HepG2 (cell line): ENCODE data around the gene NFE2L2. TPM values are rescaled to one million over a fixed set of nuclear protein-coding genes. Genes with fewer than 3 reads are reported as not detected.
A peak's percentile ranks its signal among the peaks of the same experiment; 100 is the strongest.

ENCODE experiments used
- AHR ChIP-seq: IDR thresholded peaks from 2 replicates; pipeline ENCODE4 v1.6.1; 2018; ENCODE audit warnings: missing genetic modification reagents, missing compliant biosample characterization
- CREB1 ChIP-seq, 2 experiments: fragments of 450-650 bp in 1 of 2; IDR thresholded peaks; 2 replicates each; pipeline ENCODE4 v1.6.1; 2016 to 2017; ENCODE audit warnings: control low read depth in 1 of 2, mild to moderate bottlenecking in 1 of 2, missing compliant biosample characterization in 1 of 2, missing genetic modification characterization in 1 of 2
- ERF ChIP-seq: IDR thresholded peaks from 2 replicates; pipeline ENCODE4 v1.6.1; 2018; ENCODE audit warnings: missing biosample characterization, missing genetic modification reagents
- HMG20A ChIP-seq: IDR thresholded peaks from 2 replicates; pipeline ENCODE4 v1.6.1; 2016; ENCODE audit warnings: borderline replicate concordance
- IKZF1 ChIP-seq: fragments of 450-650 bp; IDR thresholded peaks from 2 replicates; pipeline ENCODE4 v1.7.1; 2016
- IKZF4 ChIP-seq: sonication (generic); formaldehyde crosslinking; IDR thresholded peaks from 2 replicates; pipeline ENCODE4 v1.5.1; 2020; ENCODE audit warnings: borderline replicate concordance, mild to moderate bottlenecking, low read depth, missing genetic modification reagents; ENCODE audit errors: not compliant biosample characterization
- KDM5A ChIP-seq: fragments of 200-600 bp; sonication (generic); IDR thresholded peaks from 2 replicates; pipeline ENCODE4 v1.7.0; 2018; ENCODE audit warnings: antibody characterized with exemption, mild to moderate bottlenecking, low read length, borderline replicate concordance
- MED13 ChIP-seq: sonication (generic); formaldehyde crosslinking; IDR thresholded peaks from 2 replicates; pipeline ENCODE4 v1.5.0; 2020; ENCODE audit warnings: missing genetic modification reagents
- MEF2D ChIP-seq: sonication (generic); formaldehyde crosslinking; IDR thresholded peaks from 2 replicates; pipeline ENCODE4 v1.5.1; 2020; ENCODE audit warnings: mild to moderate bottlenecking, missing genetic modification reagents
- PAX8 ChIP-seq: sonication (generic); formaldehyde crosslinking; IDR thresholded peaks from 2 replicates; pipeline ENCODE4 v1.8.0; 2022; ENCODE audit warnings: mild to moderate bottlenecking, missing genetic modification reagents, borderline replicate concordance
- PITX1 ChIP-seq: sonication (generic); formaldehyde crosslinking; IDR thresholded peaks from 2 replicates; pipeline ENCODE4 v1.5.1; 2020; ENCODE audit warnings: mild to moderate bottlenecking, missing genetic modification reagents
- SNAPC2 ChIP-seq: sonication (generic); formaldehyde crosslinking; IDR thresholded peaks from 2 replicates; pipeline ENCODE4 v1.8.1; 2022; ENCODE audit warnings: mild to moderate bottlenecking, missing genetic modification reagents
- ZFP1 ChIP-seq: IDR thresholded peaks from 2 replicates; pipeline ENCODE4 v1.6.1; 2016
- ZNF138 ChIP-seq: sonication (generic); formaldehyde crosslinking; IDR thresholded peaks from 2 replicates; pipeline ENCODE4 v1.5.0; 2020; ENCODE audit warnings: mild to moderate bottlenecking, low read depth, missing genetic modification reagents
- ZNF333 ChIP-seq: sonication (generic); formaldehyde crosslinking; IDR thresholded peaks from 2 replicates; pipeline ENCODE4 v1.4.0; 2020; ENCODE audit warnings: mild to moderate bottlenecking, missing genetic modification reagents, borderline replicate concordance
- ZNF550 ChIP-seq: sonication (generic); formaldehyde crosslinking; IDR thresholded peaks from 2 replicates; pipeline ENCODE4 v1.4.0; 2020; ENCODE audit warnings: mild to moderate bottlenecking, missing genetic modification reagents, borderline replicate concordance
- ZNF776 ChIP-seq: sonication (generic); formaldehyde crosslinking; IDR thresholded peaks from 2 replicates; pipeline ENCODE4 v1.4.0; 2020; ENCODE audit warnings: mild to moderate bottlenecking, missing genetic modification reagents
- polyA plus RNA-seq, 8 experiments: library from polyadenylated mRNA; depleted of rRNA in 3 of 8; stranded (reverse) in 7 of 8; unstranded in 1 of 8; fragments of >200 nt; fragmentation: Illumina TruSeq in 4 of 8; extraction: Trizol in 4 of 8; gene quantifications; 2 replicates each; pipeline versions ENCODE4 v1.2.1 to v1.2.3, GENCODE V29; 2011 to 2016; ENCODE audit warnings: low read depth in 4 of 8, missing spikeins in 1 of 8, mixed read lengths in 1 of 8; ENCODE audit not compliant: insufficient read depth in 1 of 8
- total RNA-seq, 5 experiments: library from RNA; depleted of rRNA; stranded (reverse); fragments of >200 nt; fragmentation: Illumina TruSeq; extraction: Trizol; gene quantifications; 2 replicates each; pipeline ENCODE4 v1.2.3, GENCODE V29; 2016; ENCODE audit warnings: low read depth in 1 of 5
- TF ChIP-seq, protein P1 (sequence below): sonication (generic); formaldehyde crosslinking; IDR thresholded peaks from 2 replicates; pipeline ENCODE4 v1.5.0; 2020; ENCODE audit warnings: missing genetic modification reagents
- TF ChIP-seq, protein P2 (sequence below): sonication (generic); formaldehyde crosslinking; IDR thresholded peaks from 2 replicates; pipeline ENCODE4 v1.4.0; 2020; ENCODE audit warnings: missing genetic modification reagents, borderline replicate concordance
- TF ChIP-seq, protein P3 (sequence below): sonication (generic); formaldehyde crosslinking; IDR thresholded peaks from 2 replicates; pipeline ENCODE4 v1.5.1; 2020; ENCODE audit warnings: missing genetic modification reagents, mild to moderate bottlenecking, borderline replicate concordance
- TF ChIP-seq, protein P4 (sequence below): fragments of 450-650 bp; IDR thresholded peaks from 2 replicates; pipeline ENCODE4 v1.6.1; 2017

The NFE2L2 gene
- total and polyA plus RNA-seq, 2 of the 13 experiments (the other 11 are each of a cell fraction or from before 2014, with no cell fraction given): 84.6 to 215 TPM

DNA sequence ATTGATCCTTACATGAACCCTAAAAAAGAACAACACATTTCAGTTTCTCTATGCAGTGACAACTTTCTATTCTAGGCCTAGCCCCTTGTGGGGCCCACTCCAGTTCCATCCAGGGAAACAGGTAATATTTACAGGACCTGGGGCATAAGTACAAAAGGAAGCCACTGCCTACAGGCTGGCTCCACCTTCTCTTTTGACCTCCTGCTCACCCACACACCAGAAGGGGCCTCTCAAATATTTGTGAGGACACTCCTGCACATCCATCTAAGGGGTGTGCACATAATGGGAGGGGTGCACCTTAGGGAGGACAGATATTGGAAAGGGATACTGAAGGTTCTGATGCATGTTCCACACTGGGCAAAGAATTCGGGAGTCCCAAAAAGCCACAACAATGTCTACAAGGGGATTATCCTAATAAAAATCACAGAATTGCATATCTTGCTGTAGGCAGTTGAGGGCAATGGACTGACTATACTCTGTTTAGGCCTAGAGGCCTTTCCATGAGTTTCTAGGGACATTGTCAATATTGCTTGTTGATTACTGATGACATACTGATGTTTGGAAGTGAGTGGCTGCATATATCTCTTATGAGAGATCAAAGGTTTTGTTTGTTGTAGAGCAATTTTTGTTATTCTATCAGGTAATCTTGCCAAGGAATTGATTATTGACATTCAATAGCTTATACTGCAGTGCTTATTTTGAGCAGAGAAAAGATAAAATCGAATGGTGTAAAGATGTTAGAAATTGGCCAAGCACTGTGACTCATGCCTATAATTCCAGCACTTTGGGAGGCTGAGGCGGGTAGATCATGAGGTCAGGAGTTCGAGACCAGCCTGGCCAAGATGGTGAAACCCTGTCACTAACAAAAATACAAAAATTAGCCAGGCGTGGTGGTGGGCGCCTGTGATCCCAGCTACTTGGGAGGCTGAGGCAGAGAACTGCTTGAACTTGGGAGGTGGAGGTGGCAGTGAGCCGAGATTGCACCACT lies 75.8 kb downstream of the NFE2L2 start (continued):
- TF ChIP-seq, protein P1, sequence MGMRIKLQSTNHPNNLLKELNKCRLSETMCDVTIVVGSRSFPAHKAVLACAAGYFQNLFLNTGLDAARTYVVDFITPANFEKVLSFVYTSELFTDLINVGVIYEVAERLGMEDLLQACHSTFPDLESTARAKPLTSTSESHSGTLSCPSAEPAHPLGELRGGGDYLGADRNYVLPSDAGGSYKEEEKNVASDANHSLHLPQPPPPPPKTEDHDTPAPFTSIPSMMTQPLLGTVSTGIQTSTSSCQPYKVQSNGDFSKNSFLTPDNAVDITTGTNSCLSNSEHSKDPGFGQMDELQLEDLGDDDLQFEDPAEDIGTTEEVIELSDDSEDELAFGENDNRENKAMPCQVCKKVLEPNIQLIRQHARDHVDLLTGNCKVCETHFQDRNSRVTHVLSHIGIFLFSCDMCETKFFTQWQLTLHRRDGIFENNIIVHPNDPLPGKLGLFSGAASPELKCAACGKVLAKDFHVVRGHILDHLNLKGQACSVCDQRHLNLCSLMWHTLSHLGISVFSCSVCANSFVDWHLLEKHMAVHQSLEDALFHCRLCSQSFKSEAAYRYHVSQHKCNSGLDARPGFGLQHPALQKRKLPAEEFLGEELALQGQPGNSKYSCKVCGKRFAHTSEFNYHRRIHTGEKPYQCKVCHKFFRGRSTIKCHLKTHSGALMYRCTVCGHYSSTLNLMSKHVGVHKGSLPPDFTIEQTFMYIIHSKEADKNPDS (CRISPR knock-in tag): 0 out of 2 replicates have a peak, but pooled peaks have one; percentile 37
- TF ChIP-seq, protein P2, sequence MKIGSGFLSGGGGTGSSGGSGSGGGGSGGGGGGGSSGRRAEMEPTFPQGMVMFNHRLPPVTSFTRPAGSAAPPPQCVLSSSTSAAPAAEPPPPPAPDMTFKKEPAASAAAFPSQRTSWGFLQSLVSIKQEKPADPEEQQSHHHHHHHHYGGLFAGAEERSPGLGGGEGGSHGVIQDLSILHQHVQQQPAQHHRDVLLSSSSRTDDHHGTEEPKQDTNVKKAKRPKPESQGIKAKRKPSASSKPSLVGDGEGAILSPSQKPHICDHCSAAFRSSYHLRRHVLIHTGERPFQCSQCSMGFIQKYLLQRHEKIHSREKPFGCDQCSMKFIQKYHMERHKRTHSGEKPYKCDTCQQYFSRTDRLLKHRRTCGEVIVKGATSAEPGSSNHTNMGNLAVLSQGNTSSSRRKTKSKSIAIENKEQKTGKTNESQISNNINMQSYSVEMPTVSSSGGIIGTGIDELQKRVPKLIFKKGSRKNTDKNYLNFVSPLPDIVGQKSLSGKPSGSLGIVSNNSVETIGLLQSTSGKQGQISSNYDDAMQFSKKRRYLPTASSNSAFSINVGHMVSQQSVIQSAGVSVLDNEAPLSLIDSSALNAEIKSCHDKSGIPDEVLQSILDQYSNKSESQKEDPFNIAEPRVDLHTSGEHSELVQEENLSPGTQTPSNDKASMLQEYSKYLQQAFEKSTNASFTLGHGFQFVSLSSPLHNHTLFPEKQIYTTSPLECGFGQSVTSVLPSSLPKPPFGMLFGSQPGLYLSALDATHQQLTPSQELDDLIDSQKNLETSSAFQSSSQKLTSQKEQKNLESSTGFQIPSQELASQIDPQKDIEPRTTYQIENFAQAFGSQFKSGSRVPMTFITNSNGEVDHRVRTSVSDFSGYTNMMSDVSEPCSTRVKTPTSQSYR (CRISPR knock-in tag): peak; percentile 30; the same call in 1 of the 2 replicates
- TF ChIP-seq CREB1 (IDR thresholded peaks at IDR 0.05) (no peak), CREB1 (CRISPR knock-in tag; IDR thresholded peaks at IDR 0.05) (no peak; the same call in none of the 2 replicates), IKZF4 (CRISPR knock-in tag) (no peak), MED13 (no peak), PAX8 (no peak), PITX1 (CRISPR knock-in tag) (peak; percentile 85), AHR (CRISPR knock-in tag) (no peak), ZFP1 (CRISPR knock-in tag) (0 out of 2 replicates have a peak, but pooled peaks have one; percentile 31), ZNF138 (CRISPR knock-in tag) (no peak), IKZF1 (no peak), HMG20A (CRISPR knock-in tag) (peak; percentile 60), ERF (CRISPR knock-in tag) (peak; percentile 81; the same call in 1 of the 2 replicates), ZNF333 (CRISPR knock-in tag) (no peak), SNAPC2 (CRISPR knock-in tag) (no peak), ZNF550 (CRISPR knock-in tag) (no peak), KDM5A (no peak), ZNF776 (CRISPR knock-in tag) (no peak), MEF2D (CRISPR knock-in tag) (peak; percentile 98)
- TF ChIP-seq, protein P3, sequence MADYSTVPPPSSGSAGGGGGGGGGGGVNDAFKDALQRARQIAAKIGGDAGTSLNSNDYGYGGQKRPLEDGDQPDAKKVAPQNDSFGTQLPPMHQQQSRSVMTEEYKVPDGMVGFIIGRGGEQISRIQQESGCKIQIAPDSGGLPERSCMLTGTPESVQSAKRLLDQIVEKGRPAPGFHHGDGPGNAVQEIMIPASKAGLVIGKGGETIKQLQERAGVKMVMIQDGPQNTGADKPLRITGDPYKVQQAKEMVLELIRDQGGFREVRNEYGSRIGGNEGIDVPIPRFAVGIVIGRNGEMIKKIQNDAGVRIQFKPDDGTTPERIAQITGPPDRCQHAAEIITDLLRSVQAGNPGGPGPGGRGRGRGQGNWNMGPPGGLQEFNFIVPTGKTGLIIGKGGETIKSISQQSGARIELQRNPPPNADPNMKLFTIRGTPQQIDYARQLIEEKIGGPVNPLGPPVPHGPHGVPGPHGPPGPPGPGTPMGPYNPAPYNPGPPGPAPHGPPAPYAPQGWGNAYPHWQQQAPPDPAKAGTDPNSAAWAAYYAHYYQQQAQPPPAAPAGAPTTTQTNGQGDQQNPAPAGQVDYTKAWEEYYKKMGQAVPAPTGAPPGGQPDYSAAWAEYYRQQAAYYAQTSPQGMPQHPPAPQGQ: no peak
- TF ChIP-seq, protein P4, sequence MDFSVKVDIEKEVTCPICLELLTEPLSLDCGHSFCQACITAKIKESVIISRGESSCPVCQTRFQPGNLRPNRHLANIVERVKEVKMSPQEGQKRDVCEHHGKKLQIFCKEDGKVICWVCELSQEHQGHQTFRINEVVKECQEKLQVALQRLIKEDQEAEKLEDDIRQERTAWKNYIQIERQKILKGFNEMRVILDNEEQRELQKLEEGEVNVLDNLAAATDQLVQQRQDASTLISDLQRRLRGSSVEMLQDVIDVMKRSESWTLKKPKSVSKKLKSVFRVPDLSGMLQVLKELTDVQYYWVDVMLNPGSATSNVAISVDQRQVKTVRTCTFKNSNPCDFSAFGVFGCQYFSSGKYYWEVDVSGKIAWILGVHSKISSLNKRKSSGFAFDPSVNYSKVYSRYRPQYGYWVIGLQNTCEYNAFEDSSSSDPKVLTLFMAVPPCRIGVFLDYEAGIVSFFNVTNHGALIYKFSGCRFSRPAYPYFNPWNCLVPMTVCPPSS: no peak
